Lung (tissue), 12 donors: ENCODE results near the gene NOSTRIN. TPM values are rescaled to one million over a fixed set of nuclear protein-coding genes. Genes with fewer than 3 reads are reported as not detected.

Source experiments
- ATAC-seq: fragments of 200-7000 bp; cut with Tn5 transposase; one replicate; pipeline ENCODE4 v1.9.1; 2020; ENCODE audit warnings: moderate number of reproducible peaks; ENCODE audit not compliant: insufficient read depth, low FRiP score
- DNase-seq, 3 donors: peaks; one replicate each; pipeline ENCODE4 v3.0.0-alpha.2; 2013 to 2017
- H3K27ac ChIP-seq, 2 donors: one replicate each; pipeline ENCODE4 v1.5.1; 2013; ENCODE audit warnings: mild to moderate bottlenecking in 2 of 2, moderate library complexity in 2 of 2, control low read depth in 1 of 2, inconsistent platforms in 1 of 2, low read depth in 1 of 2, low read length in 1 of 2
- H3K27me3 ChIP-seq, 3 donors: one replicate each; pipeline ENCODE4 v1.5.1; 2013; ENCODE audit warnings: low read length in 2 of 3; ENCODE audit not compliant: control insufficient read depth in 3 of 3, insufficient read depth in 3 of 3
- H3K36me3 ChIP-seq, 4 donors: one replicate each; pipeline ENCODE4 v1.5.1; 2013; ENCODE audit warnings: low read length in 4 of 4, mild to moderate bottlenecking in 1 of 4, moderate library complexity in 1 of 4; ENCODE audit not compliant: control insufficient read depth in 4 of 4, insufficient read depth in 4 of 4
- H3K4me1 ChIP-seq, 5 donors: one replicate each; pipeline ENCODE4 v1.5.1; 2013; ENCODE audit warnings: low read length in 5 of 5, mild to moderate bottlenecking in 2 of 5, moderate library complexity in 1 of 5; ENCODE audit not compliant: control insufficient read depth in 5 of 5, insufficient read depth in 5 of 5
- H3K4me3 ChIP-seq: one replicate; pipeline ENCODE4 v1.5.1; 2013; ENCODE audit warnings: mild to moderate bottlenecking, control low read depth, moderate library complexity
- H3K9ac ChIP-seq, 2 donors: one replicate each; pipeline ENCODE4 v1.5.1; 2013; ENCODE audit warnings: low read length in 2 of 2, control low read depth in 1 of 2; ENCODE audit not compliant: insufficient read depth in 1 of 2
- H3K9me3 ChIP-seq, 4 donors: one replicate each; pipeline ENCODE4 v1.5.1; 2013; ENCODE audit warnings: low read length in 3 of 4, mild to moderate bottlenecking in 1 of 4, moderate library complexity in 1 of 4; ENCODE audit not compliant: control insufficient read depth in 4 of 4, insufficient read depth in 3 of 4
- CTCF ChIP-seq: IDR thresholded peaks from 2 replicates; pipeline ENCODE4 v1.5.1; 2012; ENCODE audit warnings: mild to moderate bottlenecking; ENCODE audit errors: control extremely low read depth, extremely low read depth
- WGBS, 2 donors: extraction: QIAGEN DNeasy Blood & Tissue Kit; methylation state at CpG; one replicate each; pipeline ENCODE4 v1.1.7; 2013; 5-methylcytosine and 5-hydroxymethylcytosine counted together
- polyA plus RNA-seq, 2 donors: library from polyadenylated mRNA; stranded (reverse); fragments of 200-250 nt; gene quantifications; one replicate each; pipeline ENCODE4 v1.2.1, GENCODE V29; 2013
- total RNA-seq, 2 donors: library from RNA; depleted of rRNA in 1 of 2; stranded (reverse); fragments of >200 nt in 1 of 2; gene quantifications; one replicate each; pipeline ENCODE4 v1.2.1, GENCODE V29; 2014 to 2021
- donor health status: control.
- donor health status: control.
- donor health status: Bipolar disorder and iron deficiency.
- donor health status: healthy.
- donor health status: DM: yes; HTN: yes; CAD: no.

NOSTRIN gene
- total and polyA plus RNA-seq, 4 donors, result 15.5 to 57.5 (median 33.7) TPM

GRCh38 chr2:168849610-168850009 is 47.2 kb downstream of the NOSTRIN start:
- no peak overlapping the region for H3K27ac ChIP-seq
- no peaks in the 10 kb centered on the region for H3K9me3 ChIP-seq
- WGBS, 2 donors, result 57 to 68% methylated on average over 2 of the region's 2 CpGs
- H3K9ac ChIP-seq, result no peak overlapping the region
- no peaks in the 10 kb centered on the region for H3K4me1 ChIP-seq
- H3K36me3 ChIP-seq, result peaks cover 0 to 3% (median 0%) of the 10 kb centered on the region in 4 donors
- H3K4me3 ChIP-seq, result no peak overlapping the region
- ATAC-seq, result no peak
- TF ChIP-seq CTCF, result no peak
- H3K27me3 ChIP-seq, result no peaks in the 10 kb centered on the region
- DNase-seq, result peak; percentile 48 to 72 (median 70)

GRCh38 chr2:168850846-168851245 is 48.4 kb downstream of the NOSTRIN start:
- no peak overlapping the region for H3K9ac ChIP-seq
- H3K27me3 ChIP-seq, result no peaks in the 10 kb centered on the region
- no peaks in the 10 kb centered on the region for H3K4me1 ChIP-seq
- no peak overlapping the region for H3K4me3 ChIP-seq
- H3K36me3 ChIP-seq, result peaks cover 0 to 3% (median 0%) of the 10 kb centered on the region in 4 donors
- no peak for DNase-seq
- ATAC-seq, result no peak
- no peaks in the 10 kb centered on the region for H3K9me3 ChIP-seq
- no peak for TF ChIP-seq CTCF
- no peak overlapping the region for H3K27ac ChIP-seq

- no peak for ATAC-seq
- no peaks in the 10 kb centered on the region for H3K27me3 ChIP-seq
- peak in 1 of 3 donors; percentile 19 for DNase-seq
- no peak overlapping the region for H3K4me3 ChIP-seq
- no peak overlapping the region for H3K9ac ChIP-seq
- no peak for TF ChIP-seq CTCF
- whole genome bisulfite sequencing, 2 donors, result 79 to 84% methylated on average over 5 of the region's 5 CpGs
- peaks cover 0 to 3% (median 0%) of the 10 kb centered on the region in 4 donors for H3K36me3 ChIP-seq
- no peak overlapping the region for H3K27ac ChIP-seq
- no peaks in the 10 kb centered on the region for H3K9me3 ChIP-seq
- no peaks in the 10 kb centered on the region for H3K4me1 ChIP-seq
Observed at GRCh38 chr2:168851674-168852320, 49.4 kb downstream of the NOSTRIN start.

DNA sequence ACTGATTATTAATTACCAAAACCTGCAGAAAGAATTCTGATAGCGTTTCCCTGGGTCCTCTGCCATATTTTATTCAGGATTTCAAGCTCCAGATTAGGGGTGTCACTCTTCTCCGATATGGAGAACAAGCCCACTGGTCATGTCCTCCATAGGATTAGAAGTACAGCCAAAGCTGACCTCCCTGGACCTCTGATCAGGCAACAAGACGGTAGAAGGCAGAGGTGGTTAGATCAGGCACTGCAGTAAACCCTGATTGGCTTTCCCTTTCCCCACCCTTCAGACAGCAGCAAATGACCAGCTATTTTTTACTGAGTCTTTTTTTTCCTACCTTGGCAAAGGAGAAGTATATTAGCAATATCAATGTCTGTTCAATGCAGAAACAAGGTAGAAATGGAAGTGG is 50.0 kb downstream of the NOSTRIN start:
- Histone ChIP-seq H3K9ac (no peak overlapping the region), H3K27ac (no peak overlapping the region), H3K36me3 (peaks cover 0 to 3% (median 0%) of the 10 kb centered on the region in 4 donors), H3K27me3 (no peaks in the 10 kb centered on the region), H3K9me3 (no peaks in the 10 kb centered on the region), H3K4me1 (no peaks in the 10 kb centered on the region), H3K4me3 (no peak overlapping the region)
- ATAC-seq, result no peak
- no peak for TF ChIP-seq CTCF
- WGBS, 2 donors, result 51 to 75% methylated on average over 3 of the region's 3 CpGs
- no peak for DNase-seq
